Caco-2 (cell line): ENCODE results near the gene RASSF7. TPM values are rescaled to one million over a fixed set of nuclear protein-coding genes. Genes with fewer than 3 reads are reported as not detected.

Experiments used
- BruUV-seq: library from RNA; stranded (reverse); fragments of 400-500 nt; replicated peaks from 2 replicates; lab custom pipeline; 2021; lab: Mats Ljungman, UMichigan
- CTCF ChIA-PET: fragments of 300-600 bp; sonication (Branson Sonifier 250); formaldehyde crosslinking; loops from one replicate; lab custom pipeline; 2022; ENCODE audit warnings: antibody characterized with exemption; lab: Charles Lee
- POLR2A ChIA-PET: fragments of 300-600 bp; sonication (Branson Sonifier 250); formaldehyde crosslinking; loops from one replicate; lab custom pipeline; 2022; ENCODE audit warnings: antibody characterized with exemption; lab: Charles Lee
- DNase-seq, 2 experiments: peaks; one replicate each; pipeline versions ENCODE4 v3.0.0 to v3.0.0-alpha.2; 2020 to 2022
- H3K27me3 ChIP-seq: replicated peaks from 2 replicates; pipeline ENCODE4 v1.6.0; 2011; ENCODE audit warnings: low read length; ENCODE audit not compliant: control insufficient read depth, insufficient read depth
- H3K36me3 ChIP-seq: 2 replicates; pipeline ENCODE4 v1.5.1; 2011; ENCODE audit warnings: low read length; ENCODE audit not compliant: control insufficient read depth, insufficient read depth
- H3K4me1 ChIP-seq: fragments of 250-450 bp; sonication (Bioruptor Pico); 2 replicates; pipeline ENCODE4 v1.5.1; 2020; ENCODE audit warnings: mild to moderate bottlenecking
- H3K4me3 ChIP-seq: 2 replicates; pipeline ENCODE4 v1.5.1; 2011; ENCODE audit warnings: low read depth, mild to moderate bottlenecking, control low read depth, low read length
- H3K9me3 ChIP-seq: fragments of 250-450 bp; sonication (Bioruptor Pico); 2 replicates; pipeline ENCODE4 v1.5.1; 2020; ENCODE audit warnings: mild to moderate bottlenecking, moderate library complexity
- H3K27ac Mint-ChIP-seq: one replicate; pipeline ENCODE4 v1.8.0; 2022; ENCODE audit warnings: mixed read lengths; ENCODE audit not compliant: unreplicated experiment
- H3K27me3 Mint-ChIP-seq: one replicate; pipeline ENCODE4 v1.8.0; 2022; ENCODE audit warnings: mixed read lengths; ENCODE audit not compliant: insufficient read depth, unreplicated experiment
- H3K36me3 Mint-ChIP-seq: one replicate; pipeline ENCODE4 v1.8.0; 2022; ENCODE audit warnings: mild to moderate bottlenecking, mixed read lengths; ENCODE audit not compliant: insufficient read depth, unreplicated experiment
- H3K4me1 Mint-ChIP-seq: one replicate; pipeline ENCODE4 v1.8.0; 2022; ENCODE audit warnings: low read depth, mixed read lengths; ENCODE audit not compliant: unreplicated experiment
- H3K4me3 Mint-ChIP-seq: one replicate; pipeline ENCODE4 v1.8.0; 2022; ENCODE audit warnings: mild to moderate bottlenecking, moderate library complexity, mixed read lengths; ENCODE audit not compliant: unreplicated experiment
- H3K9me3 Mint-ChIP-seq: one replicate; pipeline ENCODE4 v1.8.0; 2022; ENCODE audit warnings: mixed read lengths; ENCODE audit not compliant: unreplicated experiment
- CTCF ChIP-seq, 2 experiments: fragments of 200-600 bp in 1 of 2; IDR thresholded peaks; 1 replicate in 1 of 2; 2 replicates in 1 of 2; pipeline versions ENCODE4 v1.5.1 to v1.8.0; 2011 to 2022; ENCODE audit warnings: antibody characterized with exemption in 1 of 2, control low read depth in 1 of 2, inconsistent platforms in 1 of 2, low read depth in 1 of 2, low read length in 1 of 2, mild to moderate bottlenecking in 1 of 2, moderate library complexity in 1 of 2; ENCODE audit not compliant: insufficient read depth in 1 of 2, severe bottlenecking in 1 of 2, unreplicated experiment in 1 of 2
- intact Hi-C: fragments of 100-400 bp; cut with micrococcal nuclease; formaldehyde crosslinking; loops from one replicate; pipeline ENCODE4 v1.10.0; 2022; ENCODE audit not compliant: unreplicated experiment
- total RNA-seq: library from RNA; stranded (reverse); gene quantifications from 2 replicates; pipeline ENCODE4 v1.2.3, GENCODE V29; 2022

Gene RASSF7
- total RNA-seq, 1 experiment from 2014 or later = 65.5 TPM

- no peak overlapping the region for H3K4me3 ChIP-seq
- Mint-ChIP-seq H3K27ac (peak overlapping the region; percentile 57), H3K9me3 (no peaks in the 10 kb centered on the region), H3K4me3 (no peak overlapping the region), H3K36me3 (peaks cover 76% of the 10 kb centered on the region), H3K4me1 (peaks cover 14% of the 10 kb centered on the region), H3K27me3 (no peaks in the 10 kb centered on the region)
- no peaks in the 10 kb centered on the region for H3K9me3 ChIP-seq
- DNase-seq = peak in 1 of 2 experiments; percentile 36
- CTCF ChIA-PET = no interaction called here
- H3K36me3 ChIP-seq = peaks cover 9% of the 10 kb centered on the region
- intact Hi-C loops = loop anchor here (10.0 kb wide), 1 partner anchor 132 kb away; the partner anchor contains the start of genes DEAF1 and TMEM80
- BruUV-seq = no TSS peak
- no peak for TF ChIP-seq CTCF (IDR thresholded peaks at IDR 0.05; ENCODE audit: insufficient read depth in 1 of 2, low read depth in 1 of 2, low read length in 1 of 2, severe bottlenecking in 1 of 2, unreplicated experiment in 1 of 2)
- POLR2A ChIA-PET = interaction anchor here (3.1 kb wide), 1 partner anchor 13 kb away, joined by 17 read pairs; the partner anchor contains the start of gene PHRF1
- H3K4me1 ChIP-seq = peaks cover 56% of the 10 kb centered on the region
- no peaks in the 10 kb centered on the region for H3K27me3 ChIP-seq
These were observed 2.5 kb downstream of the RASSF7 start for GRCh38 chr11:563066-563811.

- no peak overlapping the region for H3K4me3 Mint-ChIP-seq
- no peaks in the 10 kb centered on the region for H3K27me3 ChIP-seq
- peak; percentile 64 to 65 for DNase-seq
- CTCF ChIA-PET = no interaction called here
- H3K4me1 ChIP-seq = peaks cover 55% of the 10 kb centered on the region
- H3K27me3 Mint-ChIP-seq = no peaks in the 10 kb centered on the region
- H3K9me3 Mint-ChIP-seq = no peaks in the 10 kb centered on the region
- BruUV-seq = no TSS peak
- peaks cover 9% of the 10 kb centered on the region for H3K36me3 ChIP-seq
- no peak overlapping the region for H3K4me3 ChIP-seq
- intact Hi-C loops = loop anchor here (10.0 kb wide), 1 partner anchor 131 kb away; the partner anchor contains the start of genes DEAF1 and TMEM80
- POLR2A ChIA-PET = interaction anchor here (0.6 to 3.1 kb wide), 2 partner anchors 12 to 106 kb away, joined by 7 to 17 read pairs; partner anchors contain the start of gene PHRF1
- peaks cover 12% of the 10 kb centered on the region for H3K4me1 Mint-ChIP-seq
- no peak for TF ChIP-seq CTCF (IDR thresholded peaks at IDR 0.05; ENCODE audit: insufficient read depth in 1 of 2, low read depth in 1 of 2, low read length in 1 of 2, severe bottlenecking in 1 of 2, unreplicated experiment in 1 of 2)
- H3K9me3 ChIP-seq = no peaks in the 10 kb centered on the region
- peak overlapping the region; percentile 57 for H3K27ac Mint-ChIP-seq
- H3K36me3 Mint-ChIP-seq = peaks cover 71% of the 10 kb centered on the region
These were observed 3.2 kb downstream of the RASSF7 start for GRCh38 chr11:563812-564578.

GRCh38 chr11:565921-566509 is 5.2 kb downstream of the RASSF7 start:
- peak in 1 of 2 experiments; percentile 1 for TF ChIP-seq CTCF (IDR thresholded peaks at IDR 0.05; ENCODE audit: insufficient read depth in 1 of 2, low read depth in 1 of 2, low read length in 1 of 2, severe bottlenecking in 1 of 2, unreplicated experiment in 1 of 2)
- H3K27ac Mint-ChIP-seq = peak overlapping the region; percentile 45
- no peak overlapping the region for H3K4me3 Mint-ChIP-seq
- DNase-seq = peak; percentile 57 to 72
- no peak overlapping the region for H3K4me3 ChIP-seq
- CTCF ChIA-PET = interaction anchor here (0.6 to 1.6 kb wide), 2 partner anchors 10 to 22 kb away, joined by 3 to 5 read pairs (median 3); partner anchors contain the start of gene PHRF1
- H3K9me3 ChIP-seq = no peaks in the 10 kb centered on the region
- H3K36me3 ChIP-seq = peaks cover 9% of the 10 kb centered on the region
- intact Hi-C loops = loop anchor here (5.0 to 10.0 kb wide), 2 partner anchors 51 to 129 kb away; partner anchors contain the start of genes DEAF1, IRF7 and TMEM80
- H3K4me1 ChIP-seq = peaks cover 57% of the 10 kb centered on the region
- H3K4me1 Mint-ChIP-seq = no peaks in the 10 kb centered on the region
- no TSS peak for BruUV-seq
- no peaks in the 10 kb centered on the region for H3K27me3 ChIP-seq
- peaks cover 57% of the 10 kb centered on the region for H3K36me3 Mint-ChIP-seq
- POLR2A ChIA-PET = interaction anchor here (3.1 kb wide), 1 partner anchor 10 kb away, joined by 17 read pairs; the partner anchor contains the start of gene PHRF1
- H3K27me3 Mint-ChIP-seq = no peaks in the 10 kb centered on the region
- no peaks in the 10 kb centered on the region for H3K9me3 Mint-ChIP-seq
